CD14-positive monocyte (primary cell): ENCODE measurements around the gene VAV2. TPM values are rescaled to one million over a fixed set of nuclear protein-coding genes. Genes with fewer than 3 reads are reported as not detected.
A peak's percentile ranks its signal among the peaks of the same experiment; 100 is the strongest.

Experiments used
- DNase-seq, 3 donors: peaks; one replicate each; pipeline ENCODE4 v3.0.0-alpha.2; 2011 to 2022
- H2AFZ ChIP-seq: 2 replicates; pipeline ENCODE4 v1.6.0; 2012; ENCODE audit warnings: mild to moderate bottlenecking, low read depth, low read length, inconsistent platforms; ENCODE audit not compliant: insufficient read depth, poor library complexity, severe bottlenecking
- H3K27ac ChIP-seq, 2 donors: 1 replicate in 1 of 2; 2 replicates in 1 of 2; pipeline ENCODE4 v1.5.1; 2012 to 2013; ENCODE audit warnings: low read length in 2 of 2, control low read depth in 1 of 2, inconsistent platforms in 1 of 2, low read depth in 1 of 2, mild to moderate bottlenecking in 1 of 2
- H3K27me3 ChIP-seq, 2 donors: one replicate each; pipeline versions ENCODE4 v1.6.0 to v1.6.1; 2011 to 2013; ENCODE audit warnings: low read length in 2 of 2; ENCODE audit not compliant: control insufficient read depth in 2 of 2, insufficient read depth in 2 of 2
- H3K36me3 ChIP-seq, 2 donors: replicated peaks in 1 of 2; 1 replicate in 1 of 2; 2 replicates in 1 of 2; pipeline versions ENCODE4 v1.5.1 to v1.6.1; 2012 to 2013; ENCODE audit warnings: low read length in 2 of 2, control low read depth in 1 of 2, inconsistent platforms in 1 of 2, mild to moderate bottlenecking in 1 of 2; ENCODE audit not compliant: insufficient read depth in 2 of 2, control insufficient read depth in 1 of 2
- H3K4me1 ChIP-seq, 2 donors: 1 replicate in 1 of 2; 2 replicates in 1 of 2; pipeline versions ENCODE4 v1.5.1 to v1.6.1; 2012 to 2013; ENCODE audit warnings: low read length in 2 of 2, control low read depth in 1 of 2, inconsistent platforms in 1 of 2, mild to moderate bottlenecking in 1 of 2, moderate library complexity in 1 of 2; ENCODE audit not compliant: insufficient read depth in 2 of 2, control insufficient read depth in 1 of 2
- H3K4me2 ChIP-seq: replicated peaks from 2 replicates; pipeline ENCODE3; 2012; ENCODE audit warnings: low read length, moderate library complexity, mild to moderate bottlenecking; ENCODE audit not compliant: poor library complexity, severe bottlenecking; ENCODE audit errors: extremely low read depth
- H3K4me3 ChIP-seq, 3 experiments: fragments of 200-600 bp in 1 of 3; sonication (generic) in 1 of 3; replicated peaks in 1 of 3; 1 replicate in 2 of 3; 2 replicates in 1 of 3; pipeline ENCODE4 v1.5.1; 2011 to 2013; ENCODE audit warnings: low read length in 3 of 3, mild to moderate bottlenecking in 3 of 3, control low read depth in 2 of 3, low read depth in 2 of 3, inconsistent platforms in 1 of 3, moderate library complexity in 1 of 3
- H3K79me2 ChIP-seq: 2 replicates; pipeline ENCODE4 v1.6.0; 2012; ENCODE audit warnings: mild to moderate bottlenecking, control low read depth, inconsistent platforms, low read length, moderate library complexity; ENCODE audit not compliant: insufficient read depth
- H3K9ac ChIP-seq: 2 replicates; pipeline ENCODE4 v1.6.0; 2017; ENCODE audit warnings: low read length, mild to moderate bottlenecking; ENCODE audit not compliant: insufficient read depth, poor library complexity, severe bottlenecking
- H3K9me3 ChIP-seq, 2 donors: replicated peaks in 1 of 2; 1 replicate in 1 of 2; 2 replicates in 1 of 2; pipeline versions ENCODE4 v1.5.1 to v1.6.1; 2012 to 2013; ENCODE audit warnings: low read length in 2 of 2, control low read depth in 1 of 2; ENCODE audit not compliant: control insufficient read depth in 1 of 2, insufficient read depth in 1 of 2
- H4K20me1 ChIP-seq: 2 replicates; pipeline ENCODE4 v1.6.0; 2012; ENCODE audit warnings: mild to moderate bottlenecking, low read length, control low read depth, moderate library complexity; ENCODE audit not compliant: insufficient read depth
- H3K27ac Mint-ChIP-seq, 7 donors: one replicate each; pipeline ENCODE4 v1.8.0; 2020; ENCODE audit warnings: mild to moderate bottlenecking in 7 of 7, mixed read lengths in 7 of 7, moderate library complexity in 6 of 7, inconsistent platforms in 2 of 7
- H3K27me3 Mint-ChIP-seq, 3 donors: one replicate each; pipeline ENCODE4 v1.8.0; 2021 to 2022; ENCODE audit warnings: low read depth in 3 of 3, mild to moderate bottlenecking in 3 of 3, mixed read lengths in 3 of 3, moderate library complexity in 3 of 3, inconsistent platforms in 1 of 3
- H3K36me3 Mint-ChIP-seq, 2 donors: one replicate each; pipeline ENCODE4 v1.8.0; 2020; ENCODE audit warnings: mixed read lengths in 2 of 2, inconsistent platforms in 1 of 2, mild to moderate bottlenecking in 1 of 2
- H3K4me1 Mint-ChIP-seq: one replicate; pipeline ENCODE4 v1.8.0; 2020; ENCODE audit warnings: mild to moderate bottlenecking, mixed read lengths
- H3K4me3 Mint-ChIP-seq, 2 donors: one replicate each; pipeline ENCODE4 v1.8.0; 2020; ENCODE audit warnings: mild to moderate bottlenecking in 2 of 2, mixed read lengths in 2 of 2, moderate library complexity in 1 of 2
- H3K9me3 Mint-ChIP-seq, 7 donors: one replicate each; pipeline ENCODE4 v1.8.0; 2020 to 2022; ENCODE audit warnings: mixed read lengths in 7 of 7, mild to moderate bottlenecking in 6 of 7, moderate library complexity in 6 of 7, inconsistent platforms in 2 of 7
- CTCF ChIP-seq: fragments of 200-600 bp; IDR thresholded peaks from one replicate; pipeline ENCODE4 v1.8.0; 2022; ENCODE audit warnings: antibody characterized with exemption, mild to moderate bottlenecking
- WGBS: methylation state at CpG from one replicate; pipeline ENCODE4 v1.1.5; 2013; ENCODE audit warnings: missing lambda C conversion rate; ENCODE audit not compliant: insufficient coverage; 5-methylcytosine and 5-hydroxymethylcytosine counted together
- intact Hi-C, 2 donors: fragments of 100-400 bp; cut with micrococcal nuclease; formaldehyde crosslinking; loops; one replicate each; pipeline versions ENCODE4 v1.15.0 to v1.15.1; 2023
- polyA plus RNA-seq, 3 donors: library from polyadenylated mRNA; depleted of rRNA in 1 of 3; unstranded in 2 of 3; stranded (reverse) in 1 of 3; fragments of 300-500 nt in 2 of 3; fragments of >200 nt in 1 of 3; fragmentation: Illumina TruSeq in 2 of 3; gene quantifications; 1 replicate in 2 of 3; 2 replicates in 1 of 3; pipeline ENCODE4 v1.2.3, GENCODE V29; 2012 to 2021

VAV2 gene
- polyA plus RNA-seq, 3 donors = 2.3 to 13.6 (median 2.3) TPM

GRCh38 chr9:133786907-133787753, 205.0 kb downstream of the VAV2 start:
- Histone ChIP-seq H3K4me1 (peaks cover 55 to 70% of the 10 kb centered on the region in 2 donors), H3K36me3 (peaks cover 8 to 43% of the 10 kb centered on the region in 2 donors), H3K9ac (peak overlapping the region; percentile 51), H3K79me2 (no peaks in the 10 kb centered on the region), H4K20me1 (no peaks in the 10 kb centered on the region), H2AFZ (peak overlapping the region; percentile 62), H3K9me3 (no peaks in the 10 kb centered on the region), H3K4me3 (peak overlapping the region in 2 of 3 experiments; percentile 8 to 69), H3K27me3 (no peaks in the 10 kb centered on the region), H3K4me2 (peak overlapping the region; percentile 81), H3K27ac (peak overlapping the region; percentile 73 to 84)
- peaks cover 2 to 11% (median 5%) of the 10 kb centered on the region in 3 donors for H3K27me3 Mint-ChIP-seq
- intact Hi-C loops = no loop called here
- peaks cover 43 to 59% of the 10 kb centered on the region in 2 donors for H3K36me3 Mint-ChIP-seq
- peaks cover 71% of the 10 kb centered on the region for H3K4me1 Mint-ChIP-seq
- 19% methylated on average over 10 of the region's 17 CpGs for WGBS
- no peak for TF ChIP-seq CTCF
- H3K27ac Mint-ChIP-seq = peak overlapping the region; percentile 83 to 95 (median 92)
- DNase-seq = no peak
- H3K4me3 Mint-ChIP-seq = peak overlapping the region; percentile 64 to 85
- H3K9me3 Mint-ChIP-seq = peaks cover 0 to 3% (median 0%) of the 10 kb centered on the region in 7 donors

GRCh38 chr9:133786371-133786753, 205.8 kb downstream of the VAV2 start:
- TF ChIP-seq CTCF = no peak
- Histone ChIP-seq H3K27ac (peak overlapping the region; percentile 73 to 84), H4K20me1 (no peaks in the 10 kb centered on the region), H3K36me3 (peaks cover 8 to 36% of the 10 kb centered on the region in 2 donors), H3K4me2 (peak overlapping the region; percentile 81), H3K9me3 (no peaks in the 10 kb centered on the region), H3K79me2 (no peaks in the 10 kb centered on the region), H2AFZ (peak overlapping the region; percentile 62), H3K4me1 (peaks cover 55 to 71% of the 10 kb centered on the region in 2 donors), H3K9ac (peak overlapping the region; percentile 51), H3K4me3 (peak overlapping the region in 2 of 3 experiments; percentile 8 to 69), H3K27me3 (no peaks in the 10 kb centered on the region)
- H3K36me3 Mint-ChIP-seq = peaks cover 39 to 56% of the 10 kb centered on the region in 2 donors
- H3K4me1 Mint-ChIP-seq = peaks cover 71% of the 10 kb centered on the region
- H3K4me3 Mint-ChIP-seq = peak overlapping the region; percentile 64 to 85
- H3K27ac Mint-ChIP-seq = peak overlapping the region; percentile 83 to 95 (median 92)
- DNase-seq = peak; percentile 38 to 48 (median 44)
- intact Hi-C loops = no loop called here
- peaks cover 0 to 3% (median 0%) of the 10 kb centered on the region in 7 donors for H3K9me3 Mint-ChIP-seq
- H3K27me3 Mint-ChIP-seq = peaks cover 2 to 7% (median 5%) of the 10 kb centered on the region in 3 donors
- WGBS = 0% methylated on average over 4 of the region's 11 CpGs
